Neutrophil (primary cell): Measurements from ENCODE around the gene ASNSD1.
A peak's percentile ranks its signal among the peaks of the same experiment; 100 is the strongest.

Source experiments
- H3K27ac ChIP-seq: fragments of 200-600 bp; sonication (generic); 2 replicates; pipeline ENCODE4 v1.5.1; 2016; ENCODE audit warnings: mild to moderate bottlenecking, moderate library complexity
- H3K27me3 ChIP-seq: fragments of 200-600 bp; sonication (generic); 2 replicates; pipeline ENCODE4 v1.6.0; 2016; ENCODE audit warnings: mild to moderate bottlenecking
- H3K36me3 ChIP-seq: fragments of 200-600 bp; sonication (generic); 2 replicates; pipeline ENCODE4 v1.5.1; 2017
- H3K4me1 ChIP-seq, 2 experiments: fragments of 200-600 bp in 1 of 2; sonication (generic) in 1 of 2; 1 replicate in 1 of 2; 2 replicates in 1 of 2; pipeline versions ENCODE4 v1.5.1 to v1.6.1; 2013 to 2016; ENCODE audit warnings: low read depth in 1 of 2, low read length in 1 of 2, mild to moderate bottlenecking in 1 of 2, moderate library complexity in 1 of 2; ENCODE audit not compliant: control insufficient read depth in 1 of 2, insufficient read depth in 1 of 2
- H3K4me3 ChIP-seq, 2 experiments: fragments of 200-600 bp in 1 of 2; sonication (generic) in 1 of 2; 1 replicate in 1 of 2; 2 replicates in 1 of 2; pipeline ENCODE4 v1.5.1; 2013 to 2016; ENCODE audit warnings: low read depth in 1 of 2, low read length in 1 of 2, mild to moderate bottlenecking in 1 of 2, moderate library complexity in 1 of 2
- H3K9me3 ChIP-seq: fragments of 200-600 bp; sonication (generic); 2 replicates; pipeline ENCODE4 v1.5.1; 2016
- CTCF ChIP-seq: fragments of 200-600 bp; sonication (generic); IDR thresholded peaks from 2 replicates; pipeline ENCODE4 v1.5.1; 2016; ENCODE audit warnings: antibody characterized with exemption

ASNSD1 gene

DNA sequence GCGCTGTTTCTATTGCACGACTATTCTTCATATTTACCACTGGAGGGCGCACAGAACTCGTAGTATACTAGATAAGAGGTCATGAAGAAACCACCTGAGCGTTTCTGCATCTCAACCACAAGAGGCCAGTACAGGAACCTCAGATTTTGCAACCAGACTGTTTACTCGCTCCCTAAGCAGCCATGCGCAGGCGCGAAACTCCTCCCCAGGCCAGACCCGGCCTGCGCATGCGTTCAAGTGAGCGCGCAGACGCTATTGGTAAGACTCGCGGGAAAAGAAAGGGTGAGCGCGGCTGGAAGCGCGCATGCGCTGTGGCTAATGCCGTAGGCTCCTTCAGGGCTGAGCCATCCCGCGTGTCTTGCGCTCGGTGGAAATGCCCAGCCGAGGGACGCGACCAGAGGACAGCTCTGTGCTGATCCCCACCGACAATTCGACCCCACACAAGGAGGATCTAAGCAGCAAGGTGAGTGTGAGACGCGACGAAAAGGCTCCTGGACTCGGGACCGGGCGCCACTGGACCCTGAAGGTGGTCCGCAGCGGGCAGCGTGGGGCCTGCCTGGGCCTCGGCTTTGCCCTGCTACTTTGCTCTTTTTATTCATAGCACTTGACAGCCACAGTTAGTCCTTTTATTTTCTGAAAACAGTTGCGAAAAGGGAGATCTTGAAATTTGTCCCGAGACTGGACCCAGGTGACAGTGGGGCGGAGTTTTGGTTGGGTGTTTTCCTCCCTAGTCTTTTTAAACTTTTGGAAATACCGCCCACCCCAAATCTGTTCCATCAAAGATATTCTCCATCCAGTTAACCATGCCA lies at the start of gene ASNSD1:
TSS of gene ASNSD1 (plus strand) at position 312 of the 809 bp plus-strand sequence. CDS start 4,674 bp downstream, outside the sequence.
- no peaks in the 10 kb centered on the region for H3K9me3 ChIP-seq
- peaks cover 8% of the 10 kb centered on the region for H3K36me3 ChIP-seq
- no peaks in the 10 kb centered on the region for H3K27me3 ChIP-seq
- peak; percentile 98 for TF ChIP-seq CTCF
- H3K4me3 ChIP-seq, result peak within 1 kb of the TSS; percentile 94 to 96
- H3K27ac ChIP-seq, result peak within 1 kb of the TSS; percentile 88
- H3K4me1 ChIP-seq, result peaks cover 46 to 56% of the 10 kb centered on the region in 2 experiments

DNA sequence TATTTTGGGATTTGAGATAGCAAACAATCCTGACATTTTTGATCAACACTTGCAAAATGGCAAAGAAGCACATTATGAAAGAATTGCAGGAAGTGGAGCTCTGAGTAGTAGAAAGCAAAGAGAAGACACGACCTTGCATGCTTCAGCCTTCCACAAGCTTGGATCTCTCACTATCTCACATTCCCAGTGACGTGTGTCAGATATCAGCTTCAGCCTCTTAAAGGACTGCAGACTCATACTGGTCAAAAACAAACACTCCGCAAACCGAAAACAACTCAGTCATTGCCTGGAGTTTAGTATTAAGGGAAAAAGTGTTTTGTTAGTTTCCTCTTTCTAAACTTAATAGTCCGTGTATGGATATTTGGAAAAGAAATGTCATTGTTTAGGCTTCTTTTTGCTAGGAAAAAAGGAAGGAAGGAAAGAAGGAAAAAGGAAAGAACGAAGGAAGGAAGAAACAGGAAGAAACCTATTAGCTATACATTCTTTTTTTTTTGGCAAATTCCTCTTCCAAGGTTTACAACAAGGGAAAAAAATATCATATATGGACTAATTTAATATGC lies 48.1 kb upstream of the ASNSD1 start:
- Histone ChIP-seq H3K9me3 (no peaks in the 10 kb centered on the region), H3K4me3 (peak overlapping the region in 1 of 2 experiments; percentile 44), H3K27me3 (no peaks in the 10 kb centered on the region), H3K4me1 (peaks cover 7 to 10% of the 10 kb centered on the region in 2 experiments), H3K36me3 (no peaks in the 10 kb centered on the region), H3K27ac (peak overlapping the region; percentile 41)
- TF ChIP-seq CTCF, result no peak

DNA sequence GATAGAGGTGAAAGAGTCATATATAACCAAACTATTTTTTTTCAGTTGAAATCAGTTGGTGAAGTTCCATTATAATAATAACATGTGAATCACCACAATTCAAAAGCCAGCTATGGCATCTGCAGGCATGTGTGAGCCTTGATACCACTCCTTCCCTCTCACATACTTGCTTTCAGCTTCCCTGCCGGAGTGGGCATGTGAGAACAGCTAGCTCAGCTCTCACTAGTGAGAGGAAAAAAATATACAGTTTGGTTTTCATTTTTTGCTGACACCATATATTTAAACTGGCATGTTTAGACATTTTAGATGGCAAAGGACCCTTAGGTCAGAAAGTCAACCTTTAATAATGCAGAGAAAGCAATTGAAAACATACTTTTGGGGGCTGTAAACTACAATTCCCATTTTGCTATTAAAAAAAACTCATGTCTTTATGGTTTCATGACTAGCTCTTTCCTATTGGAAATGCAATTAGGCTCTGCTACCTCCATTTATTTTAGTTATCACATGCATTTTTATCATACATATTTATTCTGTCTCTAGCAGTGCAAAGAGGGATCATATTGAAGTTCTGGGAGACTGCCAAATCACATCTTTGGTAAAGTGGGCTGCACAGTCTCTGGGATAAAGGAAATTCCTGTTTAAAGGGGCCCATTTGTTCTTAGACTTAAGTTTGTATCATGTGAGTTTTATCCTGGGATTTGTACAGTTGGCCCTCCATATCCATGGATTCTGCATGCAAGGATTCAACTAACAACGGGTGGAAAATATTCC lies 47.4 kb upstream of the ASNSD1 start:
- H3K4me1 ChIP-seq, result peaks cover 7 to 10% of the 10 kb centered on the region in 2 experiments
- no peak for TF ChIP-seq CTCF
- H3K9me3 ChIP-seq, result no peaks in the 10 kb centered on the region
- no peaks in the 10 kb centered on the region for H3K27me3 ChIP-seq
- H3K36me3 ChIP-seq, result no peaks in the 10 kb centered on the region
- H3K27ac ChIP-seq, result no peak overlapping the region
- H3K4me3 ChIP-seq, result no peak overlapping the region

GRCh38 chr2:189614585-189614984 lies 46.7 kb upstream of the ASNSD1 start:
- no peak overlapping the region for H3K4me3 ChIP-seq
- no peak for TF ChIP-seq CTCF
- H3K9me3 ChIP-seq, result no peaks in the 10 kb centered on the region
- no peaks in the 10 kb centered on the region for H3K36me3 ChIP-seq
- no peak overlapping the region for H3K27ac ChIP-seq
- H3K27me3 ChIP-seq, result no peaks in the 10 kb centered on the region
- H3K4me1 ChIP-seq, result peaks cover 7 to 10% of the 10 kb centered on the region in 2 experiments

DNA sequence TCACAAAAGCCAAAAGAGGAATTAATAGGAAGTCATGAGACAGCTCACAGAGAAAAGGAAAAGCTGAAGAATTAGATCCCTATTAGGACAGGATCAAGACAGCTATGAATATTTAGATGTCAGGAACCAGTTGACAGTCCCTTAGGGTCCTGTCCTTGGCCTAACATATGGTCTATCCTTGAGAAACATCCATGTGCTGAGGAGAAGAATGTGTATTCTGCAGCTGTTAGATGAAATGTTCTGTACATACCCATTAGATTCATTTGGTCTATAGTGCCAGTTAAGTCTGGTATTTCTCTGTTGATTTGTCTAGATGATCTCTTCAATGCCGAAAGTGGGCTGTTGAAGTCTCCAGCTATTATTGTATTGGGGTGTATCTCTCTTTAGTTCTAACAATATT lies 43.1 kb upstream of the ASNSD1 start:
- Histone ChIP-seq H3K36me3 (no peaks in the 10 kb centered on the region), H3K4me3 (no peak overlapping the region), H3K27ac (no peak overlapping the region), H3K9me3 (no peaks in the 10 kb centered on the region), H3K4me1 (peaks cover 2 to 6% of the 10 kb centered on the region in 2 experiments), H3K27me3 (no peaks in the 10 kb centered on the region)
- no peak for TF ChIP-seq CTCF
